ENCODE measurements around the gene ZDHHC5.

ZDHHC5 gene

DNA sequence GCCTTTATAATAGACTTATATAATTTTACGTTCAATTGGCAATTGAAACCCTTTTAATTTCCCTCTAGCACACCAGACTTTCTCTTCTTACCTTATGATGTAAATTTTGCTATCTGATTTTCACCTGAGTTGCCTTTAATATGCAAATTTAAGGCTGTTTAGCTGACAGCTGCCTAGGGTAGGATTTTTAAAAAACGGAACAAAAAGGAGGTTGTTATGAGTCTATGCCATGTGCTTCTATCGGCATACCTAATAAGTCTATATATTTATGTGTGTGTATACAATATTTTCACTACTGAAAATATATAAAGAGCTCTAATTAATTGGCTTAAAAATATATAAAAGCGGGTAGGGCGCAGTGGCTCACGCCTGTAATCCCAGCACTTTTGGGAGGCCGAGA lies 61.6 kb downstream of the ZDHHC5 start:
- no peak for DNase-seq (ENCODE audit: low spot score)

DNA sequence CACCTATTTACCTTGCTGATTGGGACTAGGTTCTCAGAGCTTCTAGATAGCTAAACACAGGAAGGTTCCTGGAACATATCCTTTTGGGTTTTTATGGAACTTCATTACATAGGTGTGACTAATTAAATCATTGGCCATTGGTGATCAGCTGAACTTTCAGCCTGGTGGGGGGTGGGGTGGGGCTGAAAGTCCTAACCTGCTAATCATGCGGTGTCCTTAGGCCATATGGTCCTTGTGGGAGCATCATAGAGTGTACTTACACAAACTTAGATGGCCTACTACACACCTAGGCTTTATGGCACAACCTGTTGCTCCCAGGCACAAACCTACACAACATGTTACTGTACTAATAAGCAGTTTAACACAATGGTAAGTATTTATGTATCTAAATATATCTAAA lies 64.7 kb downstream of the ZDHHC5 start:
- DNase-seq (ENCODE audit: low spot score), result no peak

DNA sequence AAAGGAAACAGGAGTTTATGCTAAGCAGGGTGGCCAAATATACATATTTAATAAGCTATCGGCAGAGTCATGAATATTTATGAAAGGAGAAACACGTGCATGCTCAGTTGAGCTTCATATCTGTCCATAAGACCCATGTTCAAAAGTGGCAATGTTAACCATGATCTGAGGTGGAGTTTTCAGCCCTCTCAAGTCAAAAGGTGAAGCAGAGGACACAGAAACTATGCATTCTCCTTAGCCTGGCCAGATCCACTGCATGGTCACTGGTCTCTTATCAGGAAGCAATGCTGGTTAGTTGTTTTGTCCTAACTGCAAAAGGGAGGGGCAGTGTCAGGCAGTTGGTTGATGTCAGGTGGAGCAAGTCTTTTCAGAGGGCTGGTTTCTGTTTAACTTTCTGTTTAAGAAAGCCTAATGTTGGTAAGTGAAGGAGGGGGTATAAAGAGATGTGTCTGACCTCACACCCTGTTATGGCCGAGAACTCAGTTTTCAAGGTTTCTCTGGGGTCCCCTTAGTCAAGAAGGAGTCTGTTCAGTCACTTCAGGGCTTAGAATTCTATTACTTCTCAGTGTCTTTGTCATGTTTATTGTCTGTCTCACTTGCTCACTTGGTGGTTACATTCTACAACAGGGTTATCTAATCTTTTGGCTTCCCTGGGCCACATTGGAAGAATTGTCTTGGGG lies 67.8 kb downstream of the ZDHHC5 start:
- DNase-seq (ENCODE audit: low spot score), result peak; percentile 31

DNA sequence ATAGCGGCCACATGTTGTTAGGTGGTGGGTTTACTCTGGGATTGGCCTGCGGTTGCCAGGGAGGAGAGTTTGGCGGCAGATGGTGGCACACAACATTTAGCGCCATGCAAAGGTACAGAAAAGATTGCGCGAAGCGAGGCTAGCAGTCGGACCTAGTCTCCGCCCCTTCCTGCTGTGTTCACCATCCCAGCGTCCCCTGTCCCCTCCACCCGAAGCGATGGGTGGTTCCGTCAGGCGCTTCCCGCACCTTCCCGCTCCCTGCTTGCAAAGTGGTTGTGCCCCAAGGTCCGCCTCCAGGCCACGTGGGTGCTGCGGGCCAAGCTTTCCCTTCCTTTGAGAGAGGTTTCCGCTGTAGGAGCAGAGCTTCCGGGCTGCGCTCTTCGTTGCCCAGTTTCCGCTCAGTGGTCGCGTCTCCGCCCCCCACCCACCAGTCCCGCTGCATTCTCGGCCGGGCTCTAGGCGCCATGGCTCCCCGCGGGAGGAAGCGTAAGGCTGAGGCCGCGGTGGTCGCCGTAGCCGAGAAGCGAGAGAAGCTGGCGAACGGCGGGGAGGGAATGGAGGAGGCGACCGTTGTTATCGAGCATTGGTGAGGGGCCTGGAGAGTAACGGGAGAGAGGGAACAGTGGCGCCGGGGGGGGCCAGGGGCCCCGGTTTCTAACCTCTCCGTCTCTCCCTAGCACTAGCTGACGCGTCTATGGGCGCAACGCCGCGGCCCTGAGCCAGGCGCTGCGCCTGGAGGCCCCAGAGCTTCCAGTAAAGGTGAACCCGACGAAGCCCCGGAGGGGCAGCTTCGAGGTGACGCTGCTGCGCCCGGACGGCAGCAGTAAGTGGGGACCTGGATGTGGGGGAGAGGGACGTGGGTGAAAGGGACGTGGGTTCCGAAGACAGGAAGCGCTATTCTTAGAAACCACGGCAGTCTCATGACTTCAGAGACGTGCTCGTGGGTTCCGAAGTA lies 73.5 kb downstream of the ZDHHC5 start, which contains the start of gene SELENOH:
Gene SELENOH (plus strand): TSS at position 360 of the 955 bp plus-strand sequence. CDS start 105 bp downstream, at position 465.
- peak; percentile 86 for DNase-seq (ENCODE audit: low spot score)

DNA sequence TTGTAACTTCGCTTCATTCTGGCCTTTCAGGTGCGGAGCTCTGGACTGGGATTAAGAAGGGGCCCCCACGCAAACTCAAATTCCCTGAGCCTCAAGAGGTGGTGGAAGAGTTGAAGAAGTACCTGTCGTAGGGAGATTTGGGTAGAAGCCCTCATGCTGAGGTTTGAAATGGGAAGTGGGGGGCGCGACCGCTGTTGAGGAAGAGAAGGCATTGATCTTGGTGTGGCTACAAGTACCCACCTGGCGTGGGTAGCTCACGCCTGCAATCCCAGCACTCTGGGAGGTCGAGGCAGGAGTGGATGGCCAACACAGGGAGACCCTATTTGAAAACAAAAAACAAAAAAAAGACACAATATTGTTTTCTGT lies 74.2 kb downstream of the ZDHHC5 start:
- DNase-seq (ENCODE audit: low spot score), result no peak

DNA sequence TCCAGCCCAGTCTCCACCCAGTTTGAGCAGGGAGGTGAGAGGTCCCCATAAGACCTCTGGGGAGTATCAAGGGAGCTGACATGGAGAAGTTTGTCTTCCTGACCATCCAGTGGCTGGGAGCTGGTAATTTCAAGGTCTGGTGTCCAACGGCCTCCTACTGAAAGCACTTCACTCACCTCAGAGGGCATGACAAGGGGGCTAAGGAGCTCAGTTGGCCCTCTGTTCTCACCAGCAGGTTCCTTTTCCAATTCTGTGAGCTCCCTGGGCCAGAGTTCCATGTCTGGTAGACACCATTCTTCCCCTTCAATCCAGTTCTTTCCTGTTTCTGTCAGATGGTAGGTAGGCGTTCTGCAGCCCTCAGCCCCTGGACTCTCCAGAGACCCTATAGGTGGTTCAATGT lies 76.4 kb downstream of the ZDHHC5 start:
- no peak for DNase-seq (ENCODE audit: low spot score)

DNA sequence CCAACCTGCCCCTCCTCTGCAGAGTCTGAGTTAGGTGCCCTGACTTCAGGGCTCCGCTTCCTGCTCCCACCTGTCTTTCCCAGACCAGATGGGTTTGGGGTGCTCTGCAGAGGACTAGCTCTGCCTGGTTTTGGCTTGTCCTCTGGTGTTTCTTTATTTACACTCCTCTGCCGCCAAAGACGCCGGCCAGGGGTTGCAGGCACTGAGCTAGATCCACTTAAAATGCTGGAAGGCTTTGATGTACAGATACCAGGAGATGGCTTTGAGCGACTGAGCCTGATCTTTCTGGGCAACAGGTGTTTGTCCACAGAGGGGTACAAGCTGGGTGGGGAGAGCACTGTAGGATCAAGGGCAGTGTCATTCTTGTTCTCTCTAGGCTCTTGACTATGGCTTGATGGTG lies 77.3 kb downstream of the ZDHHC5 start:
- no peak for DNase-seq (ENCODE audit: low spot score)

DNA sequence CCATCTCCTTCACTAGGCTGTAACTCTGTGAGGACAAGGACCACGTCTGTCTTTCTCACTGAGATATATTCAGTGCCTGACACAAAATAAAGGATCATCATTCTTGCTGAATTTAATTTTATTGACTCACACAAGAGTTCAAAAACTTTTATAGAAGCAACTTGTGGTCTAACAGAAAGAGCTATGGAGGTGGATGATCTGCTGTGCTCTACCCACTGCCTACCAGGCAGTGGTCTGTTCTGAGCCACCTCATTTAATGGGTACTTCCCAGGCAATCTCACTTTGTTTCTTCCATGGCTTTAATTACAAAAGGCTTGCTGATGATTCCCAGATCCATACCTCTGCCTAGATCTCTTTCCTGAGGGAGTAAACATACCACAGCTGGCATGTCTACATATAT lies 79.0 kb downstream of the ZDHHC5 start:
- no peak for DNase-seq (ENCODE audit: low spot score)

Measured in hematopoietic multipotent progenitor cell treated with erythropoietin and hydrocortisone succinate and interleukin-3 and kit ligand, for 15 days (in vitro differentiated cells).